ENCODE results near the gene SETX.
"Not testable (repeated sequence)": the region's sequence is repeated elsewhere in the genome, so short reads cannot be mapped to it uniquely, and the experiment has no call there.

SETX gene, protein sequence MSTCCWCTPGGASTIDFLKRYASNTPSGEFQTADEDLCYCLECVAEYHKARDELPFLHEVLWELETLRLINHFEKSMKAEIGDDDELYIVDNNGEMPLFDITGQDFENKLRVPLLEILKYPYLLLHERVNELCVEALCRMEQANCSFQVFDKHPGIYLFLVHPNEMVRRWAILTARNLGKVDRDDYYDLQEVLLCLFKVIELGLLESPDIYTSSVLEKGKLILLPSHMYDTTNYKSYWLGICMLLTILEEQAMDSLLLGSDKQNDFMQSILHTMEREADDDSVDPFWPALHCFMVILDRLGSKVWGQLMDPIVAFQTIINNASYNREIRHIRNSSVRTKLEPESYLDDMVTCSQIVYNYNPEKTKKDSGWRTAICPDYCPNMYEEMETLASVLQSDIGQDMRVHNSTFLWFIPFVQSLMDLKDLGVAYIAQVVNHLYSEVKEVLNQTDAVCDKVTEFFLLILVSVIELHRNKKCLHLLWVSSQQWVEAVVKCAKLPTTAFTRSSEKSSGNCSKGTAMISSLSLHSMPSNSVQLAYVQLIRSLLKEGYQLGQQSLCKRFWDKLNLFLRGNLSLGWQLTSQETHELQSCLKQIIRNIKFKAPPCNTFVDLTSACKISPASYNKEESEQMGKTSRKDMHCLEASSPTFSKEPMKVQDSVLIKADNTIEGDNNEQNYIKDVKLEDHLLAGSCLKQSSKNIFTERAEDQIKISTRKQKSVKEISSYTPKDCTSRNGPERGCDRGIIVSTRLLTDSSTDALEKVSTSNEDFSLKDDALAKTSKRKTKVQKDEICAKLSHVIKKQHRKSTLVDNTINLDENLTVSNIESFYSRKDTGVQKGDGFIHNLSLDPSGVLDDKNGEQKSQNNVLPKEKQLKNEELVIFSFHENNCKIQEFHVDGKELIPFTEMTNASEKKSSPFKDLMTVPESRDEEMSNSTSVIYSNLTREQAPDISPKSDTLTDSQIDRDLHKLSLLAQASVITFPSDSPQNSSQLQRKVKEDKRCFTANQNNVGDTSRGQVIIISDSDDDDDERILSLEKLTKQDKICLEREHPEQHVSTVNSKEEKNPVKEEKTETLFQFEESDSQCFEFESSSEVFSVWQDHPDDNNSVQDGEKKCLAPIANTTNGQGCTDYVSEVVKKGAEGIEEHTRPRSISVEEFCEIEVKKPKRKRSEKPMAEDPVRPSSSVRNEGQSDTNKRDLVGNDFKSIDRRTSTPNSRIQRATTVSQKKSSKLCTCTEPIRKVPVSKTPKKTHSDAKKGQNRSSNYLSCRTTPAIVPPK (N-terminal part only)

DNA sequence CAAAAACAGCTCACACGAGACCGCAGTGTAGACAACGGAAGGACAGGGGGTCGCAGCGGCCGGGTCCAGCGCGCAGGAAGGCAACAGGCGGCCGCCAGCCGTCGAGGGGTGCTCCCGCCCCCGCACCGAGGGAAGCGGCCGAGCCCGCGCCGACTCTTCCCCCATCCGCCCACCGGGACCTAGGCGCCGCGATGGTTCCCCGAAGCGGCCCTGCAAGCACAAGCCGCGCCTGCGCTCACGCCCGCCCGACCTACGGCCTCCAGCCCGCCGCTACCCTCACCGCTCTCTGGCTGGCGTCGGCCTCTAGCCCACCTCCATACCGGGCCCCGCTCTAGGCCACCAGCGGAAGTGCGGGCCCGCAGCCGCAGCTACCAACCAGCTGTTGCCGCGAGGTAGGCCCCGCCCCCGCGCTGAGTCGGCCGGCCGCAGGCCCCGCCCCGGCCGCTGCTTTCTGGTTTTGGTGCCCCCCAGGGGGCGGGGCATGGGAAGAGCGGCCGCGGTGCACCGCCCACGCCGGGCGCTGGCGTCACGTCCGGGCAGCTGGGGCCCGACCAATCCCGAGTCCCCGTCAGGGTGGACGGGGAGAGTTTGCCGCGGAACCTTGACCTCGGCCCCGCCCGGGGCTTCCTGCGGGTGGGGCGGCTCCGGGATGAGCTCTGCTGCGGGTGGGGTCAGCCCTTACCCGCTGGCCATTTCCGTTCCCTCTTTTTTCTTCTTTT is at the start of gene SETX:
Gene SETX, minus strand, starts transcription at position 350 of the 719 bp plus-strand sequence. CDS start 5,558 bp downstream, outside the sequence.
- peak; percentile 94 for DNase-seq

DNA sequence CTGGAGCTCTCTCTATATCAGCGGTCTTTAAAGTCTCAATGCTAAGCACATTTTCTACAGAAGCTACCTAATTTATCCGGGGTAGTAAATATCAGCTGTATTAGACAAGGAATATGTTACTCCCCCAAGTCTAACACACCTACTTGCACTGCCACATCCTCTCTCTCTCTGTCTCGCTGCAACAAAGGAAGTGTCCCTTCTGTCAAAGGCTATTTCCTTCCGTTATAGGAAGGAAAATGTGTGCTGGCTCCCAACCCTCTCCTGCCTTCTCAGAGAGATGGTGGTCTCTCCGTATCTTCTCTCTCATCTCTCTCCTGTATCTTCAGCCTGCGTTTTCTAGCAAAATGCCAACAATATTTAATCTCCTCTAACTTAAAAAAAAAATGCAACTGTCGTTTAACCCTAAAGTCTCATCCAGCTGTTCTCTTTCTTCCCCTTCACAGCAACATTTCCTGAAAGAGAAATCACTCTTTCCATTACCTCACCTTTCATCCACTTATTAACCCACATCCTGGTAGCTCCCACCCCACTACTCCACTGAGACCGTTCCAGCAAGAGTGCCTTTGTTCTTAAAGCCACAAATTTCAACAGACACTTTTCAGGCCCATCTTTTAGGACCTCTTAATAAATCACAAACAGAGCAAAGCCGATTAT is 49.6 kb upstream of the SETX start:
- DNase-seq = no peak

DNA sequence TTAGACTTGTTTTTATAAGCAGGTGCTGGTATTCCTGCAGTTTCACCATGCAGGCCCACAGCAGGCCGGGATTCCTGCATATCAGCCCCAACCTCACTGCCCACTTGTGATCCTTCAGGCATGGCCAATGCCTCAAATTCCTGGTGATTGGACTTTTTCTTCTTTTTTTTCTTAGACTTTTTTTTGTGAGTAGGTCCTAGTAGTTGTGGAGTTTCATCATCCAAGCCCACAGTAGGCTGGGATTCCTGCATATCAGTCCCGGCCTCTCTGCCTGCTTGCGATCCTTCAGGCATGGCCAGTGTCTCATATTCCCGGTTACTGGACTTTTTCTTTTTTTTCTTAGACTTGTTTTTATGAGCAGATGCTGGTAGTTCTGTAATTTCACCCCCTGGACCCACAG is 47.0 kb upstream of the SETX start:
- DNase-seq = no peak

DNA sequence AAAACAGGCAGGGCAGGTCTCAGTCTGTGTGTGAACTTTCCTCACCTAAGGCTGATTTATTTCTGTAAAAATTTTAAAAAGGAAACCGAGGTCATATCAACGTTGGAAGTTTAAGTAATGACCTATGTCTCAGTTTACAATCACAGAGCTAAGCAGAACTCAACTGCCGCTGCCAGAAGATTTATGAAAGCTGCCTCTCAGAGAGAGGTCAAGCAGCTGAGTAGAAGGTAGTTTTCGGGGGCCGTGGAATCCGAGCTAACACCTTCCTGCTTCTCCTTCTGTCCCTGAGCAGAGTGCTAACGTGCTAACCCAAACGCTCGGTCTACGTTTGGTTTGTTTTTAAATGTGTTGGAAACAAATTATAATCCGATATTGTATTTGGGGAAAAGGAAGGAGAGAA is 40.8 kb upstream of the SETX start:
- DNase-seq = no peak

DNA sequence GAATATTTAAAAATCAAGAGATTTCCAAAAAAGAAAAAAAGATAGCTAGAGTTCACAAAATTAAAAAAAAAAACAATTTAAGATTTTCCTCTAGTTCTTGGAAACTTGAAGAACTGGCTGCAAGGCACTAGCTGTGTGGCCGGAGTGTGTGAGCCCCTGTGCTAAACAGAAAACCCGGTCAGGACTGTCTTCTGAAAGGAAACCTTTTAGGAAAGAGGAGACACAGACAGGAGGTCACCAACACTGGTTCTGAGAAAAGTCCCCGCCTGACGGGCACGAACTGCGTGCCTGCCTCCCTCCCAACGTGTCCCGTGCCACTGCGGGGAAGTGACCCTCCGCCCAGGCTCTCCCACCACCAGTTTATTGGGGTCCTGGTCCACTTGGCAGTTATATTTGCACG is 36.7 kb upstream of the SETX start:
- no peak for DNase-seq

DNA sequence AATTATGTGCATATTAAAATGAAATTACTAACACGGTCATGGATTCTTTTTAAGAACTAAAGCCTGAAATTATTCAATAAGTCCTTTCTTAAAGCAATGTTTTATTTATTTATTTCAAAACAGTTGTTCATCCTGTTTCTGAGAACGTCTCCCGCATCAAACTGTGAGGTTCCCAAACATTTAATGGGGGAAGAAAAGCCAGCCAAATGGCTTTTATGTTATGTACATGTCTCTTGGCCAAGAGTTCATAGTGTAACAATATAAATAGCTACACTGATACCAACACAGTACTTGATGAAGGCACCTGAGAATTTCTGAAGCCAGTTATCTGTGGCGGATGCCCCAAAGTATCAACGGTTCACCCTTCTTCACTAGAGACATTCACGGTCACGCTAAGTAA is 36.2 kb upstream of the SETX start:
- DNase-seq = no peak

DNA sequence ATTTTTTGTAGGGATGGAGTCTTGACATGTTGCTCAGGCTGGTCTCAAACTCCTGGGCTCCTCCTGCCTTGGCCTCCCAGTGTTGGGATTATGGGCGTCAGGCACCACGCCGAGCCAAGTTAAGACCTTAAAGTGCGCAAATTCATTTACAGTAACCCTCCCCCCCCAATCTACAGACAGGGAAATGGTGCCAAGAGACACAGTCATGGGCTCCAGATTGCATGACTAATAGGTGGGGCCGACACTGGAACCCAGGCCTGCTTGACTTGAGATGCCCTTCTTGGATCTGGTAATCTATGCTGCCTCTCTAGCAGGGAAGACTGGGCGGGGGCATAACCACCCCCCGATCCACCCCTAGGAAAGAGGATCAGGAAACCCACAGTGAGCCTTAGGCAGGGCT is 32.3 kb upstream of the SETX start:
- DNase-seq = no peak

DNA sequence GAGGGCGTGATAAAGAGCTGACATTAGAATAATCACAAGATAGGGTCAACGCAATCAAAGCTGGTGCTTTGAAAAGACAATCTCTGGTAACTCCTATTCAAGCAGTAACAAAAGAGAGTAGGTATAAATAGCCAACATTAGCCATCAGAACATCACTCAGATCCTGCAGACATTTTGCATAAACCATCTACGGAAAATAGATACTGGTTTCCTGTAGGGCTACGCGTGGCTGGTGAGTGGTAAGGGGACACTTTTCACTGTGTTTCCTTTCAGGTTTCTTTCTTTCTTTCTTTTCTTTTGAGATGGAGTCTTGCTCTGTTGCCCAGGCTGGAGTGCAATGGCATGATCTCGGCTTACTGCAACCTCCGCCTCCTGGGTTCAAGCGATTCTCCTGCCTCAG is 29.6 kb upstream of the SETX start:
- no peak for DNase-seq

DNA sequence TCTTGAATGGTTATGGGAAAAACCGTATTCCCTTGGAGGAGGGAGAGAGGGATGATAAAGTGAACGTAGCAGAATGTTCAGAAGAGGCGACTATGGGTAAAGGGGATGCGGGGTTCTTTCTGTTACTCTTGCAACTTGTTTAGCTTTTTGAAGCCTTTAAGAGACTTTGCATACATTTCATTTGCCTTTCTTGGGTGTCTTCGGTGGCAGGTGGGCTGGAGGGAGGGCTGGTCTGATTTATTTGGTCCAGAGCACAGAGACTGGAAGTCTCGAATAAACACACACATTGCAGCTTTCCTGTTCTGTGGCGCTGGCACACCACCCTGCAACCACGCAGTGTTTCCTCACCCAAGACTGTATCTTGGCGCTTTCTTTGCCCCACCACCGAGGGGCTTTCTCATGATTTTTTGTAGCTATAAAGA is 28.7 kb upstream of the SETX start:
- DNase-seq = no peak

DNA sequence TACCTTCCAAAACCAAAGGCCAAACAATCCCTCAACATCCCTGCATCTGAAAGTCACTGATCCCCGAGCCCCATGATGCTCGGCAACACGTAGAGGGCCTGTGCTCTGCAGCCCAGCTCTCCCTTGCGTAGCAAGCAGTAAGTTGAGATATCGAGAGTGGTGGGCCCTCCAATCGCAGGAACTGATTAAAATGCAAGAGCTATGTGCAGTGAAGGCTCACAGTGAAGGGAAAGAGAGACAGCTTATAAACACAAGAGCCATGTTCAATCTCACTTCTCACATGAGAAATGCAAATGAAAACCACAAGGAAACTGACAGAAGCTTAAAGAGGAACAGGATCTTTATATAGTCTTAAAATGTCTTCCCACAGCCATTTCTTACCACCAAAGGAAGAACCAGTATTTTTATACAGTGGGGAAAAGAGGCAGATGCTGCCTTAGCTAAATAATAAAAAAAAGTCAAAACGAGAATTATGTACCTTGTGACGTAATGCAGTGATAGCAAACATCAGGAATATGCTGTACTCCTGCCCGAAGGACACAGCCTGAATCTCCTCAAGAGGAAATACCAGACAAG is 27.3 kb upstream of the SETX start:
- no peak for DNase-seq

DNA sequence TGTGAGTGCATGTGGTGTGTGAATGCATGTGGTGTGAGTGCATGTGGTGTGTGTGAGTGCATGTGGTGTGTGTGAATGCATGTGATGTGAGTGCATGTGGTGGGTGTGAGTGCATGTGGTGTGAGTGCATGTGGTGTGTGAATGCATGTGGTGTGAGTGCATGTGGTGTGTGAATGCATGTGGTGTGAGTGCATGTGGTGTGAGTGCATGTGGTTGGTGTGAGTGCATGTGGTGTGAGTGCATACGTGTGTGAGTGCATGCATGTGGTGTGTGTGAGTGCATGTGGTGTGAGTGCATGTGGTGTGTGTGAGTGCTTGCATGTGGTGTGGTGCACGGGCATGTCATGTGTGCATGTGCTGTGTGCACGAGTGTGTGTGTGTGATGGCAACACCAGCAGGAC is 23.6 kb upstream of the SETX start:
- not testable (repeated sequence) for DNase-seq

DNA sequence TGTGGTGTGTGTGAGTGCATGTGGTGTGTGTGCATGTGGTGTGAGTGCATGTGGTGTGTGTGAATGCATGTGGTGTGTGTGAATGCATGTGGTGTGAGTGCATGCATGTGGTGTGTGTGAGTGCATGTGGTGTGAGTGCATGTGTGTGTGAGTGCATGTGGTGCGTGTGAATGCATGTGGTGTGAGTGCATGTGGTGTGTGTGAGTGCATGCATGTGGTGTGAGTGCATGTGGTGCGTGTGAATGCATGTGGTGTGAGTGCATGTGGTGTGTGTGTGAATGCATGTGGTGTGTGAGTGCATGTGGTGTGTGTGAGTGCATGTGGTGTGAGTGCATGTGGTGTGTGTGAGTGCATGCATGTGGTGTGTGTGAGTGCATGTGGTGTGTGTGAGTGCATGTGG is 23.0 kb upstream of the SETX start:
- not testable (repeated sequence) for DNase-seq

DNA sequence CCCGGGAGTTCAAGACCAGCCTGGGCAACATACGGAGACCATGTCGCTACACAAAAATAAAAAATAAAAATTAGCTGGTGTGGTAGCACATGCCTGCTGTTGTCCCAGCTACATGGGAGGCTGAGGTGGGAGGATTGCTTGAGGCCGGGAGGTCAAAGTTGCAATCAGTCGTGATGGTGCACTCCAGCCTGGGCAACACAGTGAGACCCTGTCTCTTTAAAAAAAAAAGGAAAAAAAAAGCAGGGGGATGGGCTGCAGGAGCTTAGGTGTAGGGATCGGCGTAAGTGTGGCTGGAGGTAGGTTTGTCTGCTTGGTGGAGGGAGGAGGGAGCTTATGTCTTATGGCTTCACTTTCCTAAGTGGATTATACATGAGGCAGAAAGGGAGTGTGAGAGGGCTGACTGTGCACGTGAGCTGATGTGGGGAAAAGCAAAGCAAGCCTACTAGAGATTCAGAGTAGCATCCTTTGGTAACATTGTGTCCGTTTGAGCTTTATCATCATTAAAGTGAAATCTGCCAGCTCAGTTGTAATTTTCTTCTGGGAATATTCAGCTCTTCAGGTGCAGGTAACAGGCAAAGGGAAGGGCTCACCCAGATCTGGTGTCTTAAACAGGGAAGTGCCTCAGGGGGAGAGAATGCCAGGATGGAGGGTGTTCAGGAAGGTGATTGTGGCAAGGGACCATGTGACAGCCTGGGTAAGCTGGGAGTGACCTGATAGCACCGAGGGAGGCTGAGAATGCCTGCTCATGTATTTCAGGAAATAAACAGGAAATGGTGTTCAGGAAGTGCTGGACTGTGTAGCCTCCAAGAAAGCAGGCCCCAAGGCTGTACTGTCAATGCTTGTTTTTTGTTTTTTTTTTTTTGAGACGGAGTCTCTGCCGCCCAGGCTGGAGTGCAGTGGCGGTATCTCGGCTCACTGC is 17.6 kb upstream of the SETX start:
- no peak for DNase-seq

DNA sequence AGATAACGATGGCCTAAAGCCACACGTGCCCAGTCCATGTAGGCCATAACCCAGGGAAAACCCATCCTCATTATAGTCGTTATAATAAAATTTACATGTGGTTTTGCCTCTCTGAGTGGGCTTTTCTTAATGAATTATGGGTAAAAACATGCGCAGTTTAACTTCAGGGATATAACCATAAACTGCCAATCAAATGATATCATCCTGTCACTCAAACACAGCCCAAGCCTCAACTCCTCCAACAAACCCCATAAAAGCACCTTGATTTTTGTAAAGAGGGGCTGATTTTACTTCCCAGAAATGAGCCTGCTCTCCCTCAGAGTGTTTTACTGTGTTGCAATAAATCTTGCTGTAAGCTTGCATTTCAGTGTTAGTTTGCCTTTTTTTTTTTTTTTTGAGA is 15.8 kb upstream of the SETX start:
- no peak for DNase-seq

DNA sequence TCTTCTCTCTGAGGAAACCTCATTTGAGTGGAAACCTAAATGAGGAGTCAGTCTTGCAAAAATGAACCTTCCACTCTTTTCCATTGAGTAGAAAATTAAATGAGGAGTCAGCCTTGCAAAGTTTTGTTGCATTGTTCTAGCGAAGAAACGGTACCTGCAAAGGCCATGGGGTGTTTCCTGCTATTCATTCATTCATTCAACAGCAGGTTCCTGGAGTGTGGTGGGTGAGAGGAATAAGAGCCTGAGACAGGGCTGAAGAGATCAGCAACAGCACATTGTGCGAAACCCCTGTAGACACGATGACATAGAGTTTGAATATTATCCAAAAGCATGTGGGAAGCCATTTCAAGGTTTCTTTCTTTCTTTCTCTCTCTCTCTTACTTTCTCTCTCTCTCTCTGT is 14.6 kb upstream of the SETX start:
- no peak for DNase-seq

DNA sequence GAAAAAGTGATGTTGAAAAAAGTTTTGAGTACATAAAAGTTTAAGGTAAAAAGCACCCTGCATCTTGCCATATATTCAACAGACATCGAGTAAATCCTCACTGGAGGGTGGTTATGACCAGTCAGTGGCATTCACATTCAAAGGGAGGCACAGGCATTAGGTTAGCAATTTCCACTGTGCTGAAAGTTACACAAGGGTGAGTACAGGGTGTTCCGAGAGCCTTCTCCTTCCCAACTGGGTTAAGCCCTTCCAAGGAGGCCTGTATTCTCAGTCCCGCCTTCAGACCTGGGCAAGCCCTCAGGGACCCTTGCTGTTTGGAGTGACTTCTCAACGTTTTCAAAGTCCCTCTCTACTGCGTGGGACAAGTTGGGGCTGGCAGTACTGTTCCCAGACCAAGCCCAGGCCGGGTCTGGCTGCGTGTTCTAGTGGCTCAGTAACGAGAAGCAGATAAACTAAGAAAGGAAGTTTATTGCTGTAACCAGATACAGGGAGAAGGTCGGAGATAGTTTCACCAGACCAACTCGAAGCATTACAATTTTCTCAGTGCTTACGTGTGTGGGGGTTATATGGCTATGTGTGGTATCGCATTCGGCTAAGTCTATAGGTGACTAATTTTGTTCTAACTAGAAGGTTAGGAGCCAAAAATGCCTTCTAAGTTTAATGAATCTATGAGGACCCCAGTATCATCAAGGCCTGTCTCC is 13.0 kb upstream of the SETX start:
- no peak for DNase-seq

DNA sequence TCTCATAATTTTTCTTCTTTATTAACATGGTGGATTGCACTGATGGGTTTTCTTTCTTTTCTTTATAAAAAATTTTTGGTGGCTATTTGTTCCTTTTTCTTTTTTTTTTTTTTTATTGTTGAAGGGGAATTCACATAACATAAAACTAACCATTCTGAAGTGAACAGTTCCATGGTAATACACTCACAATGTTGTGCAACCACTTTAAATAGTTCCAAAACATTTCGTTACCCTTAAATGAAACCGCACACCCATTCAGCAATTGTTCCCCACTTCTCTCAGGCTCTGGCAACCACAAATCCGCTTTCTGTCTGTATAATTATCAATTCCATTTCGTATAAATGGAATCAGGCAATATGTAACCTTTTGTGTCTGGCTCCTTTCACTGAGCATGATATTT is 11.7 kb upstream of the SETX start:
- no peak for DNase-seq

DNA sequence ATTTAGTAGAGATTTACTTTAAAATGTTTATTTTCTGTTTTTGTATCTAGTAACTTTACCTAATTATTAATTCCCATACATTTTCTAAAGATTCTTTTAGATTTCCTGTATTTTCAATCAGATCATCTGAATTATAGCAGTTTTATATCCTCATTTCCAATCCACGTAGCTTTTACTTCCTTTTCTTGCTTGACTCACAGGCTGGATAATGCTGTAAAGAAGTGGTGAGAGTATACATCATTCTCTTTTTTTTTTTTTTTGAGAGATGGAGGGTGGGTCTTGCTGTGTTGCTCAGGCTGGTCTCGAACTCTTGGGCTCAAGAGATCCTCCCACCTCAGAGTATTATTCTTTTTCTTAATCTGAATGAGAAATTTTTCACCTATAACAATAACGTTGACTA is 11.2 kb upstream of the SETX start:
- no peak for DNase-seq

DNA sequence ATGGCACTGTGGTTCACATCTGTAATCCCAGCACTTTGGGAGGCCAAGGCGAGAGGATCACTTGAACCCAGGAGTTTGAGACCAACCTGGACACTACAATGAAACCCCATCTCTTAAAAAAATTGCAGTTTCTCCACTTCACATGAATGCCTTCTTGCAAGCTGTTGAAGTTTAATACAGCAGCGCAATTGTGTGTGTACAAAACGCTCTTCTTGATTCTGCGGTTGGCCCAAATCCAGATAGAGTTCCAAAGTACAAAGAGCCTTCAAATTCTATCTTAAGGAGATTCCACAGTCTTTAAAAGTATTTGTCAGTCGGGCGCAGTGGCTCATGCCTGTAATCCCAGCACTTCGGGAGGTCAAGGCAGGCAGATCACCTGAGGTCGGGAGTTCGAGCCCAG is 9.3 kb upstream of the SETX start:
- no peak for DNase-seq

DNA sequence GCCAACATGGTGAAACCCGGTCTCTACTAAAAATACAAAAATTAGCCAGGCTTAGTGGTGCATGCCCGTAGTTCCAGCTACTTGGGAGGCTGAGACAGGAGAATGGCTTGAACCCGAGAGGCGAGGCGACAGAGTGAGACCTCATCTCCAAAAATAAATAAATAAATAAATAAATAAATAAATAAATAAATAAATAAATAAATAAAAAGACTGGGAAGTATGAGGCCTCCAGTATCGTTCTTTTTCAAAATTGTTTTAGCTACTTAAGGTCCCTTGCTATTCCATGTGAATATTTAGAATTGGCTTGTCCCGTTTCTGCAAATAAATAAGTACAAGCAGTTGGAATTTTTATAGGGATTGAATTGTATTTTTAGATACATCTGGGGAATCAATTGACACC is 3.0 kb upstream of the SETX start:
- DNase-seq = no peak

All from NCI-H1105 treated with DMSO at 0.1 percent for 48 hours (cell line).